AML-193 (cell line): ENCODE measurements around the gene ACTG1.

Source experiments
- DNase-seq, 2 experiments: peaks; one replicate each; lab custom pipeline; 2025; lab: John Stamatoyannopoulos, UW

Gene ACTG1

GRCh38 chr17:81481815-81482505 is 30.6 kb downstream of the ACTG1 start:
- DNase-seq = no peak

GRCh38 chr17:81481073-81481799 is 31.4 kb downstream of the ACTG1 start:
- peak; percentile 80 to 81 for DNase-seq

GRCh38 chr17:81480140-81481072 is 32.2 kb downstream of the ACTG1 start:
- DNase-seq = no peak

DNA sequence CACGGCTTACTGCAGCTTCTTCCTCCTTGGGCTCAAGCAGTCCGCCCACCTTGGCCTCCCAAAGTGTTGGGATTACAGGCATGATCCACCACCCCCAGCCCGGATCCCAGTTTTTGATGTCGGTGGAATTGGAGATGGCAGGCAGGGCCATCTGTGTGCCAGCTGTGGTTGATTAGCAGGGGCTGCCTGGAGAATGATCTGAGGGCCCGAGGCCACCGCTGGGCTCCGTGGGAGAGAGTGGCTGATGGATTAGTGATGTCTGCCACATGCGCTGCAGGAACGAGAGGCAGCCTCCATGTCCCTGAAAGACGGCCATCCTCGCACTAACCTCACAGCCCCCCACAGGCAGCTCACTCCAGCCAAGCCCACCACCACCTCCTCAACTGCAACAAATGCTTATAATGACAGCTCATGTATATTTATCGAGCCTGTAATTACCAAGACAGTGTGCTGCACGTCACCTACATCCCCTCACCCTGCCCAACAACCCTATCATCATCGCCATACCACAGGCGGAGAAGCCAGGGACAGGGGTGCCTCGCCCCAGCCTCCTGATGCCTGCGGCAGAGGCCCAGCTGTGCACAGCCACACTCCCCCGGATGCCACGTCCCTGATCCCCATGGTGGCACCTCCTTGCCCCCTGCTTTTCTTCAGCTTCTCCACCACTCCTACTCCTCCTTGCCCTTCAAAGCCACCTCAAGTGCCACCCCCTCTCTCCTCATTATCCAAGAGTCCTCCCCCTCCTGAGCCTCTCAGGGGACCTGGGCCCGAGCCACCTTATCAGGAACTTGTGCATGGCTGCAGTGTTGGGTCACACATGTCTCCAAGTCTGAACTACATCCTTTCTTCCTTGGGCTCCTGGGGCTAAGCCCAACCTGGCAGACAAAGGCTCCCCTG is 33.2 kb downstream of the ACTG1 start:
- DNase-seq = no peak

- no peak for DNase-seq
These were observed 34.5 kb downstream of the ACTG1 start for GRCh38 chr17:81478119-81478518.

GRCh38 chr17:81477173-81477572 is 35.4 kb downstream of the ACTG1 start:
- DNase-seq = no peak

DNA sequence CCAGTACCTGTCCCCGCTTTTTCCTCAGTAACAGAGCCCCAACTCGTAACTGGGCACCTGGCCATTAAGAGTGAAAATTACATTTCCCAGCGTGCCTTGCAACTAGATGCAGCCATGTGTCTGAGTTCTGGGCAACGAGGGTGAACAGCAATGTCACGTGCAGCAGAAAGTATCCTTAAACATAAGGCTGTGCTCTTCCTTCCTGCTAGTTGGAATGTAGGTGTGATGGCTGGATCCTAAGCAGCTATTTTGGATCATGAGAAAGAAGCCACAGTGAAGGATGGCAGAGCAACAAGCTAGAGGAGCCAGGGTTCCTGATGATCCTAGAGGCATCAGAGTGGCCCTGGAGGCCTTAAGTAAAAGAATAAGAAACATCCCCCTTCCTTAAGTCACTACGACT is 36.0 kb downstream of the ACTG1 start:
- no peak for DNase-seq

GRCh38 chr17:81476097-81476496 is 36.5 kb downstream of the ACTG1 start:
- DNase-seq = no peak

DNA sequence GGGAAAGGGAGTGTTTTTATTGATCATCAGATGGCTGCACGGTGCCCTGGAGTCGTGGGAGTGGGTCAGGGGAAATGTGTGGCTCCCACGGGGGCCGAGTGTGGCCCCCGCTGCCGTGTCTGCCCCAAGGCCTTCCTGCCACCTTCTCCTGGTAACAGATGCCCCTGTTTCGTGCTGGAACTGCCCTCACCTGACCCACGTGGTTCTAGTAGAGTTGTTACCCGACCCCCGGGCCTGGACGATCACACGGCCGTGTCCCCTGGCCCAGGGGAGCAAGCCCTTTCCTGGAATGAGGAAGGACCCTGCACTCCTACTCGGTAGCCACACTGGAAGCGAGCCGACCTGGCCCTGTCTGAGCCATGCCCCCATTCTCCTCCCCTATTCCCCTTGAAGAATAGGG is 37.6 kb downstream of the ACTG1 start:
- DNase-seq = no peak

GRCh38 chr17:81473019-81473418 is 39.6 kb downstream of the ACTG1 start:
- no peak for DNase-seq

GRCh38 chr17:81471818-81472456 is 40.7 kb downstream of the ACTG1 start:
- DNase-seq = no peak

- DNase-seq = no peak
These were observed 41.4 kb downstream of the ACTG1 start for GRCh38 chr17:81470944-81471817.

DNA sequence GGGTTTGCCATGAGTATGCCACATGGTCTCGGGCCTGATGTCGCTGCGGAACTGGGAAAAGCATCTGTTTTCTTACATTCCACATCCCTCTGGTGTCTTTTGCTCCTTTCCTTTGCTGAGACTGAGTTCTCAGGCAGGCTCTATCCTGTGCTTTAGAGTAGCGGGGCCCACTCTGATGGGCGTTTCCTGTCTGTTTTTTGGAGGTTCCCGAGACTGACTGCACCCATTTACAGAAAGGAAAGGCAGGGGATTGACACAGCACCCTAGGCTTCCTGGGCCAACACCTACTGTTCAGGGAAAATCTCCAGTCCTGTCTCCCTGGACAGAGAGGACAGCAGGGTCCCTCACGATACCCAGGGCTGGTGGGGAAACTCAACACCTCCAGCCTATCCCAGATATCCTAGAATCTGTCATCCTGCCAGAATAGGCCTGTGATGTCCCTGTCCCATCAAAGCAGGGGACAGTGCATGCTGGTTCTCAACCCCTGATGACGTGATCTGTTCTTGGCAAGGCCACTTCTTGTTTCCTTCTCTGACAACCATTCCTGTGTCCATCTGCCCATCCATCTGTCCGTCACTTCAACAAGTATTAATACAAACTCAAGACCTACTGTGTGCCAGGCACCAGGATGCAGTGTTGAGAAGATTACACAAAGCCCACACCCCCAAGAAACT is 42.2 kb downstream of the ACTG1 start:
- DNase-seq = no peak

GRCh38 chr17:81469266-81469665 is 43.3 kb downstream of the ACTG1 start:
- DNase-seq = no peak

GRCh38 chr17:81468770-81469121 is 43.9 kb downstream of the ACTG1 start:
- no peak for DNase-seq

DNA sequence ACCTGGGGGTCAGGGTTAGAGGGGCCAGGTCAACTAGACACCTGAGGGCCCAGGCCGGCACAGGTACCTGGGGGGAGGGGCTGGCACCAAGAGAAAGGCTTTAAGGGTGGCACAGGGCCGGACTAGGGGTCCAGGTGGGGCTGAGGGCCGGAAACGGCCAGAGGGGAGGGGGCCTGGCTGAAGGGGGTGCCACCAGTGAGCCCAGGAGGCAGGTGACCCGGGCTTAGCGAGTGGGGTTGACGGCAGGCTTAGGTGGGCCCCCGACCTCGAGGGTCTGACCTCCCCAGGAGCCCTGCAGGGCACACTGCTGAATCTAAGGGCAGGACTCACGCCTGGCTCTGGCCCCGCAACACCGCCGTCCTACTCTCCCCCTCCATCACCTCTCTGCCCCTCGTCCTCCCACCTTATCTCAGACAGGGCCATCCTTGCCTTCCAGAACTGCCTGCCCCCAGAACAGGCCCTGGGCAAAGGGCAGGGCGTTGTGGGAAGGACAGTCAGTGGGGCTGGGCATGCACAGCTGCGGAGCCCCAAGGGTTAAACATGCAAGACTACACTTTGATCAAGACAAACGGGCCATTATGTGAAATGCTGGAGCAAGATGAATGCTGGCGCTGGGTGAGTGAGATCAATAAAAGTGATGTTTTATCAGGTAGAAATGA is 44.4 kb downstream of the ACTG1 start:
- no peak for DNase-seq

- DNase-seq = no peak
These were observed 45.8 kb downstream of the ACTG1 start for GRCh38 chr17:81466564-81467472.

DNA sequence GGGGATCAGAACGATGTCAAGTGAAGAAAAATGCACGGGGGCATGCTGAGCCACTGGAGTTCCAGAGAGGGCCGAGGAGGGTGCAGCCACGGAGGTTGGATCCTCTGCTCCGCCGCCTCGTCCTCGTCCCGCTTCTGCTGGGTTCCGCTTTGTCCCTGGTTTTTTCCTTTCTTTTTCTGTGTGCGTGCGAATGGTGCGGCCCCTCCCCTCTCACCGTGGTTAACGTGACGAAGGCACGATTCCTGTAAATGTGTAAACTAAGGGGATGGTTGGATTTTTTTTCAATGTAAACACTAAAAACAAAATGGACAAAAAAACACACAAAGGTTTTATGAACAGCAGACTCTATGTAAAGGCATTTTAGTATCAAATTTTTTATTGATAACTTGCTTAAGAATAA is 46.7 kb downstream of the ACTG1 start:
- no peak for DNase-seq
